WTC11 (cell line): Measurements from ENCODE around the gene HDGF. TPM values are rescaled to one million over a fixed set of nuclear protein-coding genes. Genes with fewer than 3 reads are reported as not detected.

Source experiments
- ESRRA ChIP-seq: sonication (generic); formaldehyde crosslinking; IDR thresholded peaks from 2 replicates; pipeline ENCODE4 v1.8.1; 2022; ENCODE audit warnings: mild to moderate bottlenecking, missing genetic modification reagents, borderline replicate concordance
- FOXJ3 ChIP-seq: sonication (generic); formaldehyde crosslinking; IDR thresholded peaks from 2 replicates; pipeline ENCODE4 v1.9.0; 2021; ENCODE audit warnings: missing genetic modification reagents, mild to moderate bottlenecking, borderline replicate concordance
- FOXP1 ChIP-seq: sonication (generic); formaldehyde crosslinking; IDR thresholded peaks from 2 replicates; pipeline ENCODE4 v1.8.0; 2022; ENCODE audit warnings: missing genetic modification reagents, mild to moderate bottlenecking, moderate library complexity, borderline replicate concordance
- IRF2 ChIP-seq: sonication (generic); formaldehyde crosslinking; IDR thresholded peaks from 2 replicates; pipeline ENCODE4 v1.8.0; 2022; ENCODE audit warnings: low read depth, missing genetic modification reagents, borderline replicate concordance
- NFE2L1 ChIP-seq: sonication (generic); formaldehyde crosslinking; IDR thresholded peaks from 2 replicates; pipeline ENCODE4 v1.8.1; 2023; ENCODE audit warnings: missing genetic modification reagents
- NR2C2 ChIP-seq: sonication (generic); formaldehyde crosslinking; IDR thresholded peaks from 2 replicates; pipeline ENCODE4 v1.8.0; 2022; ENCODE audit warnings: mild to moderate bottlenecking, missing genetic modification reagents
- PRRX2 ChIP-seq: fragments of 250-450 bp; sonication (Bioruptor Pico); IDR thresholded peaks from 2 replicates; pipeline ENCODE4 v1.8.0; 2021; ENCODE audit warnings: mild to moderate bottlenecking
- RORB ChIP-seq: fragments of 250-450 bp; sonication (Bioruptor Pico); IDR thresholded peaks from 2 replicates; pipeline ENCODE4 v1.9.0; 2021; ENCODE audit warnings: mild to moderate bottlenecking
- SMAD3 ChIP-seq: sonication (generic); formaldehyde crosslinking; IDR thresholded peaks from 2 replicates; pipeline ENCODE4 v1.8.0; 2022; ENCODE audit warnings: missing genetic modification reagents, mild to moderate bottlenecking, borderline replicate concordance
- SMAD4 ChIP-seq: sonication (generic); formaldehyde crosslinking; IDR thresholded peaks from 2 replicates; pipeline ENCODE4 v1.8.0; 2022; ENCODE audit warnings: mild to moderate bottlenecking, missing genetic modification reagents
- SP1 ChIP-seq: sonication (generic); formaldehyde crosslinking; conservative IDR thresholded peaks from 2 replicates; pipeline ENCODE4 v1.8.1; 2022; ENCODE audit warnings: missing genetic modification reagents
- TEAD1 ChIP-seq: sonication (generic); formaldehyde crosslinking; IDR thresholded peaks from 2 replicates; pipeline ENCODE4 v1.8.0; 2022; ENCODE audit warnings: mild to moderate bottlenecking, missing genetic modification reagents
- TEAD4 ChIP-seq: sonication (generic); formaldehyde crosslinking; IDR thresholded peaks from 2 replicates; pipeline ENCODE4 v1.8.0; 2022; ENCODE audit warnings: mild to moderate bottlenecking, missing genetic modification reagents
- ZNF396 ChIP-seq: fragments of 250-450 bp; sonication (Bioruptor Pico); IDR thresholded peaks from 2 replicates; pipeline ENCODE4 v1.8.0; 2021; ENCODE audit warnings: mild to moderate bottlenecking, moderate library complexity, borderline replicate concordance
- ZNF416 ChIP-seq: fragments of 250-450 bp; sonication (Bioruptor Pico); IDR thresholded peaks from 2 replicates; pipeline ENCODE4 v1.9.0; 2021; ENCODE audit warnings: mild to moderate bottlenecking, inconsistent platforms
- ZNF671 ChIP-seq: fragments of 250-450 bp; sonication (Bioruptor Pico); IDR thresholded peaks from 2 replicates; pipeline ENCODE4 v1.8.0; 2021; ENCODE audit warnings: mild to moderate bottlenecking
- total RNA-seq: library from RNA; stranded (reverse); gene quantifications from 3 replicates; pipeline ENCODE4 v1.2.3, GENCODE V29; 2021
- TF ChIP-seq, protein P1 (sequence below): sonication (generic); formaldehyde crosslinking; IDR thresholded peaks from 2 replicates; pipeline ENCODE4 v1.8.0; 2022; ENCODE audit warnings: mild to moderate bottlenecking, missing genetic modification reagents
- TF ChIP-seq, protein P2 (sequence below): sonication (generic); formaldehyde crosslinking; IDR thresholded peaks from 2 replicates; pipeline ENCODE4 v1.8.1; 2023; ENCODE audit warnings: mild to moderate bottlenecking, moderate library complexity, missing genetic modification reagents
- TF ChIP-seq, protein P3 (sequence below): sonication (generic); formaldehyde crosslinking; IDR thresholded peaks from 2 replicates; pipeline ENCODE4 v1.8.1; 2022; ENCODE audit warnings: missing genetic modification reagents, borderline replicate concordance
- TF ChIP-seq, protein P4 (sequence below): sonication (generic); formaldehyde crosslinking; IDR thresholded peaks from 2 replicates; pipeline ENCODE4 v1.8.1; 2023; ENCODE audit warnings: mild to moderate bottlenecking, missing genetic modification reagents
- TF ChIP-seq, protein P5 (sequence below): sonication (generic); formaldehyde crosslinking; IDR thresholded peaks from 2 replicates; pipeline ENCODE4 v1.8.0; 2023; ENCODE audit warnings: missing genetic modification reagents
- TF ChIP-seq, protein P6 (sequence below): fragments of 250-450 bp; sonication (Bioruptor Pico); IDR thresholded peaks from 2 replicates; pipeline ENCODE4 v1.9.0; 2021; ENCODE audit warnings: mild to moderate bottlenecking
- TF ChIP-seq, protein P7 (sequence below): sonication (generic); formaldehyde crosslinking; IDR thresholded peaks from 2 replicates; pipeline ENCODE4 v1.8.1; 2022; ENCODE audit warnings: low read depth, mild to moderate bottlenecking, moderate library complexity, missing genetic modification reagents, borderline replicate concordance
- TF ChIP-seq, protein P8 (sequence below): sonication (generic); formaldehyde crosslinking; IDR thresholded peaks from 2 replicates; pipeline ENCODE4 v1.8.1; 2022; ENCODE audit warnings: low read depth, missing genetic modification reagents, borderline replicate concordance

Gene HDGF
- total RNA-seq, 1 experiment from 2014 or later, result 339 TPM

DNA sequence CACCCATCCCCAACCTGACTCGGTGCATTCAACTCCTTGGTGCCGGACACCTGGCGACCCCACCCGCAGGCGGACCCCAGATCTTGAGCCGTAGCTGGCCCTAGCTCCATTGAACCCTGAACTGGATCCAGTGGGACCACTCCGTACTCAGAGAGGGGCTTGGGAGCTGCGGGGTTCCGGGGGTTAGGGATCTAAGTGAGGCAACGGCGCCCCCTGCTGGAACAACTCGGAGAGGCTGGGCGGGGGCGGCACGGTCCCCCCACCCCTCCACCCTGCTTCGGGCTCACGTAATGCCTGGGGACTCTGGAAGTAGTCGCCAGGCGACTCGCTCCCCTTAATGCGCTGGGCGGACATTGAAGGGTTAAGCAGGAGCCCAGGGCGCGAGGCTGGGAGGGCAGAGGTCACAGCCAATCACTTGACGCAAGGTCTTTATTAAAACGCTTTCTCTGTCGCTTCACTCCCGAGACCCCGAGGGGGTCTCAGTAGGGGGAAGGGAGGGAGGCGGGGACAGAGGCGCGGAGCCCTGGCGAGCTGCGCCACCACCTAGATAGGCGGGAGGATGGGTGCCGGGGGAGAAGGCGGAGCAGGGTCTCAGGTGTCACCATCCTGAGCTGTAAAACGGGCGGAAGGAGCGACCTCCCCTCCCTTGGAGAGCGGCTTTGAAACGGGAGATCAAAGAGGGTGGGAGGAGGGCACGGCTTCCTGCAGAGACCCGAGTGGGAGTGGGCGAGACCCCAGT lies 45.4 kb downstream of the HDGF start (continued):
- TF ChIP-seq, protein P1, sequence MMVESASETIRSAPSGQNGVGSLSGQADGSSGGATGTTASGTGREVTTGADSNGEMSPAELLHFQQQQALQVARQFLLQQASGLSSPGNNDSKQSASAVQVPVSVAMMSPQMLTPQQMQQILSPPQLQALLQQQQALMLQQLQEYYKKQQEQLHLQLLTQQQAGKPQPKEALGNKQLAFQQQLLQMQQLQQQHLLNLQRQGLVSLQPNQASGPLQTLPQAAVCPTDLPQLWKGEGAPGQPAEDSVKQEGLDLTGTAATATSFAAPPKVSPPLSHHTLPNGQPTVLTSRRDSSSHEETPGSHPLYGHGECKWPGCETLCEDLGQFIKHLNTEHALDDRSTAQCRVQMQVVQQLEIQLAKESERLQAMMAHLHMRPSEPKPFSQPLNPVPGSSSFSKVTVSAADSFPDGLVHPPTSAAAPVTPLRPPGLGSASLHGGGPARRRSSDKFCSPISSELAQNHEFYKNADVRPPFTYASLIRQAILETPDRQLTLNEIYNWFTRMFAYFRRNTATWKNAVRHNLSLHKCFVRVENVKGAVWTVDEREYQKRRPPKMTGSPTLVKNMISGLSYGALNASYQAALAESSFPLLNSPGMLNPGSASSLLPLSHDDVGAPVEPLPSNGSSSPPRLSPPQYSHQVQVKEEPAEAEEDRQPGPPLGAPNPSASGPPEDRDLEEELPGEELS, result peak; percentile 17; the same call in 1 of the 2 replicates
- TF ChIP-seq TEAD4 (no peak), SMAD3 (no peak), SP1 (peak; percentile 49; the same call in 1 of the 2 replicates), ZNF671 (CRISPR knock-in tag) (0 out of 2 replicates have a peak, but pooled peaks have one; percentile 22), ZNF416 (0 out of 2 replicates have a peak, but pooled peaks have one; percentile 64), PRRX2 (CRISPR knock-in tag) (0 out of 2 replicates have a peak, but pooled peaks have one; percentile 36), SMAD4 (CRISPR knock-in tag) (no peak), ESRRA (0 out of 2 replicates have a peak, but pooled peaks have one; percentile 45), TEAD1 (CRISPR knock-in tag) (0 out of 2 replicates have a peak, but pooled peaks have one; percentile 19), NR2C2 (CRISPR knock-in tag) (peak; percentile 15; the same call in 1 of the 2 replicates), ZNF396 (CRISPR knock-in tag) (no peak), RORB (no peak), IRF2 (no peak), FOXJ3 (CRISPR knock-in tag) (no peak), NFE2L1 (no peak), FOXP1 (peak; percentile 46; the same call in 1 of the 2 replicates)
- TF ChIP-seq, protein P2, sequence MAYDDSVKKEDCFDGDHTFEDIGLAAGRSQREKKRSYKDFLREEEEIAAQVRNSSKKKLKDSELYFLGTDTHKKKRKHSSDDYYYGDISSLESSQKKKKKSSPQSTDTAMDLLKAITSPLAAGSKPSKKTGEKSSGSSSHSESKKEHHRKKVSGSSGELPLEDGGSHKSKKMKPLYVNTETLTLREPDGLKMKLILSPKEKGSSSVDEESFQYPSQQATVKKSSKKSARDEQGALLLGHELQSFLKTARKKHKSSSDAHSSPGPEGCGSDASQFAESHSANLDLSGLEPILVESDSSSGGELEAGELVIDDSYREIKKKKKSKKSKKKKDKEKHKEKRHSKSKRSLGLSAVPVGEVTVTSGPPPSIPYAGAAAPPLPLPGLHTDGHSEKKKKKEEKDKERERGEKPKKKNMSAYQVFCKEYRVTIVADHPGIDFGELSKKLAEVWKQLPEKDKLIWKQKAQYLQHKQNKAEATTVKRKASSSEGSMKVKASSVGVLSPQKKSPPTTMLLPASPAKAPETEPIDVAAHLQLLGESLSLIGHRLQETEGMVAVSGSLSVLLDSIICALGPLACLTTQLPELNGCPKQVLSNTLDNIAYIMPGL, result peak; percentile 72; the same call in 1 of the 2 replicates
- TF ChIP-seq, protein P3, sequence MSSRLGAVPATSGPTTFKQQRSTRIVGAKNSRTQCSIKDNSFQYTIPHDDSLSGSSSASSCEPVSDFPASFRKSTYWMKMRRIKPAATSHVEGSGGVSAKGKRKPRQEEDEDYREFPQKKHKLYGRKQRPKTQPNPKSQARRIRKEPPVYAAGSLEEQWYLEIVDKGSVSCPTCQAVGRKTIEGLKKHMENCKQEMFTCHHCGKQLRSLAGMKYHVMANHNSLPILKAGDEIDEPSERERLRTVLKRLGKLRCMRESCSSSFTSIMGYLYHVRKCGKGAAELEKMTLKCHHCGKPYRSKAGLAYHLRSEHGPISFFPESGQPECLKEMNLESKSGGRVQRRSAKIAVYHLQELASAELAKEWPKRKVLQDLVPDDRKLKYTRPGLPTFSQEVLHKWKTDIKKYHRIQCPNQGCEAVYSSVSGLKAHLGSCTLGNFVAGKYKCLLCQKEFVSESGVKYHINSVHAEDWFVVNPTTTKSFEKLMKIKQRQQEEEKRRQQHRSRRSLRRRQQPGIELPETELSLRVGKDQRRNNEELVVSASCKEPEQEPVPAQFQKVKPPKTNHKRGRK, result no peak
- TF ChIP-seq, protein P4, sequence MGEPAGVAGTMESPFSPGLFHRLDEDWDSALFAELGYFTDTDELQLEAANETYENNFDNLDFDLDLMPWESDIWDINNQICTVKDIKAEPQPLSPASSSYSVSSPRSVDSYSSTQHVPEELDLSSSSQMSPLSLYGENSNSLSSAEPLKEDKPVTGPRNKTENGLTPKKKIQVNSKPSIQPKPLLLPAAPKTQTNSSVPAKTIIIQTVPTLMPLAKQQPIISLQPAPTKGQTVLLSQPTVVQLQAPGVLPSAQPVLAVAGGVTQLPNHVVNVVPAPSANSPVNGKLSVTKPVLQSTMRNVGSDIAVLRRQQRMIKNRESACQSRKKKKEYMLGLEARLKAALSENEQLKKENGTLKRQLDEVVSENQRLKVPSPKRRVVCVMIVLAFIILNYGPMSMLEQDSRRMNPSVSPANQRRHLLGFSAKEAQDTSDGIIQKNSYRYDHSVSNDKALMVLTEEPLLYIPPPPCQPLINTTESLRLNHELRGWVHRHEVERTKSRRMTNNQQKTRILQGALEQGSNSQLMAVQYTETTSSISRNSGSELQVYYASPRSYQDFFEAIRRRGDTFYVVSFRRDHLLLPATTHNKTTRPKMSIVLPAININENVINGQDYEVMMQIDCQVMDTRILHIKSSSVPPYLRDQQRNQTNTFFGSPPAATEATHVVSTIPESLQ (CRISPR knock-in tag), result no peak
- TF ChIP-seq, protein P5, sequence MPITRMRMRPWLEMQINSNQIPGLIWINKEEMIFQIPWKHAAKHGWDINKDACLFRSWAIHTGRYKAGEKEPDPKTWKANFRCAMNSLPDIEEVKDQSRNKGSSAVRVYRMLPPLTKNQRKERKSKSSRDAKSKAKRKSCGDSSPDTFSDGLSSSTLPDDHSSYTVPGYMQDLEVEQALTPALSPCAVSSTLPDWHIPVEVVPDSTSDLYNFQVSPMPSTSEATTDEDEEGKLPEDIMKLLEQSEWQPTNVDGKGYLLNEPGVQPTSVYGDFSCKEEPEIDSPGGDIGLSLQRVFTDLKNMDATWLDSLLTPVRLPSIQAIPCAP (CRISPR knock-in tag), result no peak
- TF ChIP-seq, protein P6, sequence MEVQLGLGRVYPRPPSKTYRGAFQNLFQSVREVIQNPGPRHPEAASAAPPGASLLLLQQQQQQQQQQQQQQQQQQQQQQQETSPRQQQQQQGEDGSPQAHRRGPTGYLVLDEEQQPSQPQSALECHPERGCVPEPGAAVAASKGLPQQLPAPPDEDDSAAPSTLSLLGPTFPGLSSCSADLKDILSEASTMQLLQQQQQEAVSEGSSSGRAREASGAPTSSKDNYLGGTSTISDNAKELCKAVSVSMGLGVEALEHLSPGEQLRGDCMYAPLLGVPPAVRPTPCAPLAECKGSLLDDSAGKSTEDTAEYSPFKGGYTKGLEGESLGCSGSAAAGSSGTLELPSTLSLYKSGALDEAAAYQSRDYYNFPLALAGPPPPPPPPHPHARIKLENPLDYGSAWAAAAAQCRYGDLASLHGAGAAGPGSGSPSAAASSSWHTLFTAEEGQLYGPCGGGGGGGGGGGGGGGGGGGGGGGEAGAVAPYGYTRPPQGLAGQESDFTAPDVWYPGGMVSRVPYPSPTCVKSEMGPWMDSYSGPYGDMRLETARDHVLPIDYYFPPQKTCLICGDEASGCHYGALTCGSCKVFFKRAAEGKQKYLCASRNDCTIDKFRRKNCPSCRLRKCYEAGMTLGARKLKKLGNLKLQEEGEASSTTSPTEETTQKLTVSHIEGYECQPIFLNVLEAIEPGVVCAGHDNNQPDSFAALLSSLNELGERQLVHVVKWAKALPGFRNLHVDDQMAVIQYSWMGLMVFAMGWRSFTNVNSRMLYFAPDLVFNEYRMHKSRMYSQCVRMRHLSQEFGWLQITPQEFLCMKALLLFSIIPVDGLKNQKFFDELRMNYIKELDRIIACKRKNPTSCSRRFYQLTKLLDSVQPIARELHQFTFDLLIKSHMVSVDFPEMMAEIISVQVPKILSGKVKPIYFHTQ, result 0 out of 2 replicates have a peak, but pooled peaks have one; percentile 22
- TF ChIP-seq, protein P7, sequence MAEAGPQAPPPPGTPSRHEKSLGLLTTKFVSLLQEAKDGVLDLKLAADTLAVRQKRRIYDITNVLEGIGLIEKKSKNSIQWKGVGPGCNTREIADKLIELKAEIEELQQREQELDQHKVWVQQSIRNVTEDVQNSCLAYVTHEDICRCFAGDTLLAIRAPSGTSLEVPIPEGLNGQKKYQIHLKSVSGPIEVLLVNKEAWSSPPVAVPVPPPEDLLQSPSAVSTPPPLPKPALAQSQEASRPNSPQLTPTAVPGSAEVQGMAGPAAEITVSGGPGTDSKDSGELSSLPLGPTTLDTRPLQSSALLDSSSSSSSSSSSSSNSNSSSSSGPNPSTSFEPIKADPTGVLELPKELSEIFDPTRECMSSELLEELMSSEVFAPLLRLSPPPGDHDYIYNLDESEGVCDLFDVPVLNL (CRISPR knock-in tag), result no peak
- TF ChIP-seq, protein P8, sequence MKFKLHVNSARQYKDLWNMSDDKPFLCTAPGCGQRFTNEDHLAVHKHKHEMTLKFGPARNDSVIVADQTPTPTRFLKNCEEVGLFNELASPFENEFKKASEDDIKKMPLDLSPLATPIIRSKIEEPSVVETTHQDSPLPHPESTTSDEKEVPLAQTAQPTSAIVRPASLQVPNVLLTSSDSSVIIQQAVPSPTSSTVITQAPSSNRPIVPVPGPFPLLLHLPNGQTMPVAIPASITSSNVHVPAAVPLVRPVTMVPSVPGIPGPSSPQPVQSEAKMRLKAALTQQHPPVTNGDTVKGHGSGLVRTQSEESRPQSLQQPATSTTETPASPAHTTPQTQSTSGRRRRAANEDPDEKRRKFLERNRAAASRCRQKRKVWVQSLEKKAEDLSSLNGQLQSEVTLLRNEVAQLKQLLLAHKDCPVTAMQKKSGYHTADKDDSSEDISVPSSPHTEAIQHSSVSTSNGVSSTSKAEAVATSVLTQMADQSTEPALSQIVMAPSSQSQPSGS (CRISPR knock-in tag), result no peak
